A549 (cell line): ENCODE data around the gene LLCFC1. TPM values are rescaled to one million over a fixed set of nuclear protein-coding genes. Genes with fewer than 3 reads are reported as not detected.

Source experiments
- ATAC-seq, 2 experiments: fragments of 200-7000 bp in 1 of 2; fragments of >200 bp in 1 of 2; cut with Nextera tagmentation in 1 of 2; cut with Tn5 transposase in 1 of 2; 3 replicates each; pipeline versions ENCODE4 v1.8.0 to v1.9.1; 2018 to 2020; ENCODE audit warnings: mild to moderate bottlenecking in 1 of 2, moderate library complexity in 1 of 2
- CTCF ChIA-PET: fragments of 300-600 bp; sonication (Branson Sonifier 250); formaldehyde crosslinking; extraction: SDS; loops from one replicate; lab custom pipeline; 2021; ENCODE audit warnings: antibody characterized with exemption, inconsistent platforms; lab: Yijun Ruan, JAX
- POLR2A ChIA-PET: fragments of 350-600 bp; formaldehyde crosslinking; extraction: SDS; loops from one replicate; lab custom pipeline; 2021; ENCODE audit warnings: antibody characterized with exemption, inconsistent platforms; lab: Yijun Ruan, JAX
- DNase-seq, 2 experiments: peaks; one replicate each; pipeline versions ENCODE4 v3.0.0 to v3.0.0-alpha.2; 2011 to 2016; ENCODE audit warnings: low read depth in 1 of 2, low spot score in 1 of 2
- FAIRE-seq: peaks from 2 replicates; lab custom pipeline; 2011; peaks lifted over from hg19 to GRCh38; lab: Jason Lieb, UNC
- H3K27ac ChIP-seq, 2 experiments: fragments of >200 bp; sonication (Bioruptor Twin); formaldehyde crosslinking; 3 replicates each; pipeline ENCODE4 v1.5.1; 2016 to 2017
- H3K4me1 ChIP-seq: fragments of >200 bp; sonication (Bioruptor Twin); formaldehyde crosslinking; 3 replicates; pipeline ENCODE4 v1.6.1; 2016
- H3K4me2 ChIP-seq: fragments of >200 bp; sonication (Bioruptor Twin); formaldehyde crosslinking; 3 replicates; pipeline ENCODE4 v1.6.1; 2016
- H3K4me3 ChIP-seq: fragments of >200 bp; sonication (Bioruptor Twin); formaldehyde crosslinking; 3 replicates; pipeline ENCODE4 v1.5.1; 2016
- H3K9me3 ChIP-seq: fragments of >200 bp; sonication (Bioruptor Twin); formaldehyde crosslinking; 3 replicates; pipeline ENCODE4 v1.6.1; 2016
- CBX8 ChIP-seq: fragments of 200-600 bp; sonication (generic); IDR thresholded peaks from 2 replicates; pipeline ENCODE4 v1.6.1; 2016
- CEBPB ChIP-seq, 2 experiments: fragments of >200 bp in 1 of 2; sonication (Bioruptor Twin) in 1 of 2; formaldehyde crosslinking in 1 of 2; IDR thresholded peaks; 2 replicates each; pipeline ENCODE4 v1.6.1; 2012 to 2016
- CHD2 ChIP-seq: fragments of 150-350 bp; IDR thresholded peaks from 2 replicates; pipeline ENCODE4 v1.6.1; 2014; ENCODE audit warnings: low read length; ENCODE audit not compliant: partially characterized antibody
- CHD4 ChIP-seq: fragments of 200-600 bp; sonication (generic); IDR thresholded peaks from 2 replicates; pipeline ENCODE4 v1.6.1; 2016; ENCODE audit warnings: antibody characterized with exemption, mild to moderate bottlenecking, borderline replicate concordance
- EP300 ChIP-seq, 2 experiments: fragments of >200 bp; sonication (Bioruptor Twin); formaldehyde crosslinking; IDR thresholded peaks; 2 replicates in 1 of 2; 3 replicates in 1 of 2; pipeline ENCODE4 v1.6.1; 2016 to 2017
- FOSB ChIP-seq: fragments of 250-450 bp; sonication (Bioruptor Pico); IDR thresholded peaks from 2 replicates; pipeline ENCODE4 v1.5.0; 2020; ENCODE audit warnings: mild to moderate bottlenecking, moderate library complexity
- FOSL2 ChIP-seq, 2 experiments: fragments of 450-650 bp in 1 of 2; fragments of >200 bp in 1 of 2; sonication (Bioruptor Twin) in 1 of 2; formaldehyde crosslinking; IDR thresholded peaks; 2 replicates each; pipeline versions ENCODE4 v1.5.0 to v1.6.1; 2016 to 2020; ENCODE audit warnings: mild to moderate bottlenecking in 1 of 2, moderate library complexity in 1 of 2
- HOXB13 ChIP-seq: fragments of 250-450 bp; sonication (Bioruptor Pico); IDR thresholded peaks from 2 replicates; pipeline ENCODE4 v1.5.0; 2020; ENCODE audit warnings: low read depth, mild to moderate bottlenecking, moderate library complexity
- JUNB ChIP-seq: fragments of >200 bp; sonication (Bioruptor Twin); formaldehyde crosslinking; IDR thresholded peaks from 2 replicates; pipeline ENCODE4 v1.6.1; 2016
- KDM1A ChIP-seq: fragments of 200-600 bp; sonication (generic); IDR thresholded peaks from 2 replicates; pipeline ENCODE4 v1.6.1; 2016; ENCODE audit warnings: low read depth, mild to moderate bottlenecking
- MYC ChIP-seq: IDR thresholded peaks from 2 replicates; pipeline ENCODE4 v1.6.1; 2012; ENCODE audit warnings: mild to moderate bottlenecking, inconsistent platforms, low read length, improper control_type of control experiment, borderline replicate concordance
- NPAS2 ChIP-seq: fragments of 250-450 bp; sonication (Bioruptor Pico); IDR thresholded peaks from 2 replicates; pipeline ENCODE4 v1.8.0; 2022; ENCODE audit warnings: mild to moderate bottlenecking, moderate library complexity, borderline replicate concordance
- NR3C1 ChIP-seq: fragments of >200 bp; sonication (Bioruptor Twin); formaldehyde crosslinking; IDR thresholded peaks from 3 replicates; pipeline ENCODE4 v1.6.1; 2017
- RARB ChIP-seq: fragments of 250-450 bp; sonication (Bioruptor Pico); IDR thresholded peaks from 2 replicates; pipeline ENCODE4 v1.8.0; 2021; ENCODE audit warnings: mild to moderate bottlenecking, moderate library complexity
- RNF2 ChIP-seq: fragments of 200-600 bp; sonication (generic); IDR thresholded peaks from 2 replicates; pipeline ENCODE4 v1.6.1; 2016; ENCODE audit warnings: low read depth, mild to moderate bottlenecking, antibody characterized with exemption, moderate library complexity, borderline replicate concordance
- TFCP2L1 ChIP-seq: fragments of 250-450 bp; sonication (Bioruptor Pico); IDR thresholded peaks from 2 replicates; pipeline ENCODE4 v1.5.0; 2021; ENCODE audit warnings: mild to moderate bottlenecking
- TP53 ChIP-seq: fragments of 250-450 bp; sonication (Bioruptor Pico); IDR thresholded peaks from 2 replicates; pipeline ENCODE4 v1.5.0; 2021; ENCODE audit warnings: mild to moderate bottlenecking, moderate library complexity
- ZSCAN20 ChIP-seq: fragments of 250-450 bp; sonication (Bioruptor Pico); IDR thresholded peaks from 2 replicates; pipeline ENCODE4 v1.8.0; 2022; ENCODE audit warnings: mild to moderate bottlenecking, moderate library complexity
- WGBS: methylation state at CpG from one replicate; pipeline ENCODE4 v1.1.6; 2017; ENCODE audit errors: missing lambda C conversion rate; 5-methylcytosine and 5-hydroxymethylcytosine counted together
- polyA plus RNA-seq, 4 experiments: library from polyadenylated mRNA; depleted of rRNA in 3 of 4; stranded (reverse); fragments of >200 nt; fragmentation: RNase III in 1 of 4; extraction: RNeasy Plus Mini Kit Qiagen cat#74134 plus additional on column Dnase treatment in 1 of 4; gene quantifications; 2 replicates in 3 of 4; 3 replicates in 1 of 4; pipeline ENCODE4 v1.2.3, GENCODE V29; 2011 to 2017
- TF ChIP-seq, protein P1 (sequence below): fragments of 200-600 bp; sonication (generic); IDR thresholded peaks from 2 replicates; pipeline ENCODE4 v1.6.1; 2016; ENCODE audit warnings: antibody characterized with exemption, mild to moderate bottlenecking, moderate library complexity
- TF ChIP-seq, protein P2 (sequence below): fragments of 250-450 bp; sonication (Bioruptor Pico); IDR thresholded peaks from 2 replicates; pipeline ENCODE4 v1.5.0; 2020; ENCODE audit warnings: low read depth, mild to moderate bottlenecking, moderate library complexity
- TF ChIP-seq, protein P3 (sequence below): fragments of 450-650 bp; IDR thresholded peaks from 2 replicates; pipeline ENCODE4 v1.6.1; 2014; ENCODE audit warnings: antibody characterized with exemption
- TF ChIP-seq, protein P4 (sequence below): IDR thresholded peaks from 2 replicates; pipeline ENCODE4 v1.6.1; 2012
- TF ChIP-seq, protein P5 (sequence below): fragments of 250-450 bp; sonication (Bioruptor Pico); IDR thresholded peaks from 2 replicates; pipeline ENCODE4 v1.5.0; 2021; ENCODE audit warnings: mild to moderate bottlenecking, moderate library complexity, borderline replicate concordance
- TF ChIP-seq, protein P6 (sequence below): fragments of 150-350 bp; IDR thresholded peaks from 2 replicates; pipeline ENCODE4 v1.6.1; 2014; ENCODE audit warnings: low read depth, mild to moderate bottlenecking, low read length

The LLCFC1 gene
- polyA plus RNA-seq, 2 of the 4 experiments (the other 2 are of a cell fraction), result not detected

DNA sequence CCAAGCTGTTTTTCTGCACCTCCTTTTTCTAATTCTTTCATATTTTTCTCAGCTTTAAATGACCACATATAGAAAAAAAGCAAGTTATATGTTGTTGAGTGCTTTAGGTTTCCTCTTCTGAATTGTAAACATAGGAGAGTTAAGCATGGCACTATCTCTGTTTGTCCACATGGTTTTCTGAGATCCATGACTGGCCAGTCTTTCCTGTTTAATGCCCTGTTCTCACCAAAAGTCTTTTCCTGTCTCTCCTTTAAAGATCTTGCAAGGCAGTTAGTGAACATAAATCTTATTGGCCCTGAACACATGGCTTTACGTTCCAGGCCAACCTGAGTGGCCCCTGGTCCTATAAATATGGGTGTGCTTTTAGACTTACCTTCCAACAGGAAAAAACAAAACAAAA is 25.2 kb upstream of the LLCFC1 start (continued):
- TF ChIP-seq, protein P1, sequence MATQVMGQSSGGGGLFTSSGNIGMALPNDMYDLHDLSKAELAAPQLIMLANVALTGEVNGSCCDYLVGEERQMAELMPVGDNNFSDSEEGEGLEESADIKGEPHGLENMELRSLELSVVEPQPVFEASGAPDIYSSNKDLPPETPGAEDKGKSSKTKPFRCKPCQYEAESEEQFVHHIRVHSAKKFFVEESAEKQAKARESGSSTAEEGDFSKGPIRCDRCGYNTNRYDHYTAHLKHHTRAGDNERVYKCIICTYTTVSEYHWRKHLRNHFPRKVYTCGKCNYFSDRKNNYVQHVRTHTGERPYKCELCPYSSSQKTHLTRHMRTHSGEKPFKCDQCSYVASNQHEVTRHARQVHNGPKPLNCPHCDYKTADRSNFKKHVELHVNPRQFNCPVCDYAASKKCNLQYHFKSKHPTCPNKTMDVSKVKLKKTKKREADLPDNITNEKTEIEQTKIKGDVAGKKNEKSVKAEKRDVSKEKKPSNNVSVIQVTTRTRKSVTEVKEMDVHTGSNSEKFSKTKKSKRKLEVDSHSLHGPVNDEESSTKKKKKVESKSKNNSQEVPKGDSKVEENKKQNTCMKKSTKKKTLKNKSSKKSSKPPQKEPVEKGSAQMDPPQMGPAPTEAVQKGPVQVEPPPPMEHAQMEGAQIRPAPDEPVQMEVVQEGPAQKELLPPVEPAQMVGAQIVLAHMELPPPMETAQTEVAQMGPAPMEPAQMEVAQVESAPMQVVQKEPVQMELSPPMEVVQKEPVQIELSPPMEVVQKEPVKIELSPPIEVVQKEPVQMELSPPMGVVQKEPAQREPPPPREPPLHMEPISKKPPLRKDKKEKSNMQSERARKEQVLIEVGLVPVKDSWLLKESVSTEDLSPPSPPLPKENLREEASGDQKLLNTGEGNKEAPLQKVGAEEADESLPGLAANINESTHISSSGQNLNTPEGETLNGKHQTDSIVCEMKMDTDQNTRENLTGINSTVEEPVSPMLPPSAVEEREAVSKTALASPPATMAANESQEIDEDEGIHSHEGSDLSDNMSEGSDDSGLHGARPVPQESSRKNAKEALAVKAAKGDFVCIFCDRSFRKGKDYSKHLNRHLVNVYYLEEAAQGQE, result no peak
- TF ChIP-seq, protein P2, sequence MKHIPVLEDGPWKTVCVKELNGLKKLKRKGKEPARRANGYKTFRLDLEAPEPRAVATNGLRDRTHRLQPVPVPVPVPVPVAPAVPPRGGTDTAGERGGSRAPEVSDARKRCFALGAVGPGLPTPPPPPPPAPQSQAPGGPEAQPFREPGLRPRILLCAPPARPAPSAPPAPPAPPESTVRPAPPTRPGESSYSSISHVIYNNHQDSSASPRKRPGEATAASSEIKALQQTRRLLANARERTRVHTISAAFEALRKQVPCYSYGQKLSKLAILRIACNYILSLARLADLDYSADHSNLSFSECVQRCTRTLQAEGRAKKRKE (CRISPR knock-in tag), result no peak
- TF ChIP-seq ZSCAN20 (no peak), NR3C1 (no peak)

DNA sequence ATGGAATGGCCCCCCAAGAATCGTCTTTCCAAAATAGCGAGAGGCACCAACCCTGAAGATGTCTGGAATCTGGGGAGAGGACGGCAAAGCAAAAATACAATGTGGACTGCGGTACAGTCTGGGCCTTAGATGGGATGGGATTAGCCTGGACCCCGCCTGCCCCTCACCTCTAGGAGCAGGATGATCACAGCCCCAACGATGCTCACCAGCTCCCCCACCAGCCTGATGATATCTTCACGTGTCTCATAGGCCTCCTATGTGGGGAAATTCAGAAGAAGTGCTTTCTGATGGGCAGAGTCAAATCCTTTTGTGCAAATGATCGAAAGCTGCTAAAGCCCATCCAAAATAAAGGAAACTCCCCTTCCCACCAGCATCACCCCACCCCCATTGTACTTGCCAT is 24.0 kb upstream of the LLCFC1 start:
- TF ChIP-seq FOSB, result no peak
- TF ChIP-seq TP53 (CRISPR knock-in tag), result no peak
- TF ChIP-seq, protein P3, sequence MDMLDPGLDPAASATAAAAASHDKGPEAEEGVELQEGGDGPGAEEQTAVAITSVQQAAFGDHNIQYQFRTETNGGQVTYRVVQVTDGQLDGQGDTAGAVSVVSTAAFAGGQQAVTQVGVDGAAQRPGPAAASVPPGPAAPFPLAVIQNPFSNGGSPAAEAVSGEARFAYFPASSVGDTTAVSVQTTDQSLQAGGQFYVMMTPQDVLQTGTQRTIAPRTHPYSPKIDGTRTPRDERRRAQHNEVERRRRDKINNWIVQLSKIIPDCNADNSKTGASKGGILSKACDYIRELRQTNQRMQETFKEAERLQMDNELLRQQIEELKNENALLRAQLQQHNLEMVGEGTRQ, result no peak
- no peak for TF ChIP-seq CEBPB (IDR thresholded peaks at IDR 0.05)
- TF ChIP-seq CBX8, result no peak
- no peak for TF ChIP-seq FOSL2 (IDR thresholded peaks at IDR 0.05)
- no peak for TF ChIP-seq FOSL2 (CRISPR knock-in tag; IDR thresholded peaks at IDR 0.05)
- no peak for TF ChIP-seq TFCP2L1 (CRISPR knock-in tag)
- TF ChIP-seq, protein P4, sequence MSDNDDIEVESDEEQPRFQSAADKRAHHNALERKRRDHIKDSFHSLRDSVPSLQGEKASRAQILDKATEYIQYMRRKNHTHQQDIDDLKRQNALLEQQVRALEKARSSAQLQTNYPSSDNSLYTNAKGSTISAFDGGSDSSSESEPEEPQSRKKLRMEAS, result no peak
- no peak for TF ChIP-seq RARB
- TF ChIP-seq KDM1A, result no peak
- TF ChIP-seq CHD2, result no peak
- no peak for TF ChIP-seq RNF2
- TF ChIP-seq HOXB13 (CRISPR knock-in tag), result no peak
- no peak for TF ChIP-seq CHD4
- TF ChIP-seq, protein P5, sequence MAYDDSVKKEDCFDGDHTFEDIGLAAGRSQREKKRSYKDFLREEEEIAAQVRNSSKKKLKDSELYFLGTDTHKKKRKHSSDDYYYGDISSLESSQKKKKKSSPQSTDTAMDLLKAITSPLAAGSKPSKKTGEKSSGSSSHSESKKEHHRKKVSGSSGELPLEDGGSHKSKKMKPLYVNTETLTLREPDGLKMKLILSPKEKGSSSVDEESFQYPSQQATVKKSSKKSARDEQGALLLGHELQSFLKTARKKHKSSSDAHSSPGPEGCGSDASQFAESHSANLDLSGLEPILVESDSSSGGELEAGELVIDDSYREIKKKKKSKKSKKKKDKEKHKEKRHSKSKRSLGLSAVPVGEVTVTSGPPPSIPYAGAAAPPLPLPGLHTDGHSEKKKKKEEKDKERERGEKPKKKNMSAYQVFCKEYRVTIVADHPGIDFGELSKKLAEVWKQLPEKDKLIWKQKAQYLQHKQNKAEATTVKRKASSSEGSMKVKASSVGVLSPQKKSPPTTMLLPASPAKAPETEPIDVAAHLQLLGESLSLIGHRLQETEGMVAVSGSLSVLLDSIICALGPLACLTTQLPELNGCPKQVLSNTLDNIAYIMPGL (CRISPR knock-in tag), result no peak
- TF ChIP-seq MYC, result no peak
- no peak for TF ChIP-seq EP300 (IDR thresholded peaks at IDR 0.05)
- TF ChIP-seq, protein P6, sequence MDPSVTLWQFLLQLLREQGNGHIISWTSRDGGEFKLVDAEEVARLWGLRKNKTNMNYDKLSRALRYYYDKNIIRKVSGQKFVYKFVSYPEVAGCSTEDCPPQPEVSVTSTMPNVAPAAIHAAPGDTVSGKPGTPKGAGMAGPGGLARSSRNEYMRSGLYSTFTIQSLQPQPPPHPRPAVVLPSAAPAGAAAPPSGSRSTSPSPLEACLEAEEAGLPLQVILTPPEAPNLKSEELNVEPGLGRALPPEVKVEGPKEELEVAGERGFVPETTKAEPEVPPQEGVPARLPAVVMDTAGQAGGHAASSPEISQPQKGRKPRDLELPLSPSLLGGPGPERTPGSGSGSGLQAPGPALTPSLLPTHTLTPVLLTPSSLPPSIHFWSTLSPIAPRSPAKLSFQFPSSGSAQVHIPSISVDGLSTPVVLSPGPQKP, result no peak
- no peak for TF ChIP-seq NPAS2 (CRISPR knock-in tag)
- no peak for TF ChIP-seq JUNB
- ChIA-PET POLR2A (no interaction called here), CTCF (interaction anchor here (1.2 kb wide), 1 partner anchor 44 kb away, joined by 3 read pairs; no protein-coding TSS in a partner anchor)
- H3K4me3 ChIP-seq, result no peak overlapping the region
- H3K27ac ChIP-seq, result no peak overlapping the region
- ATAC-seq (no peak), FAIRE-seq (no peak), DNase-seq (no peak)
- WGBS, result 30% methylated on average over 8 of the region's 8 CpGs
- no peak overlapping the region for H3K4me2 ChIP-seq
- H3K4me1 ChIP-seq, result no peaks in the 10 kb centered on the region
- no peaks in the 10 kb centered on the region for H3K9me3 ChIP-seq
